Kidney epithelial cell (primary cell): ENCODE results near the gene PRPSAP1. TPM values are rescaled to one million over a fixed set of nuclear protein-coding genes. Genes with fewer than 3 reads are reported as not detected.

Experiments used
- DNase-seq: peaks from one replicate; pipeline ENCODE4 v3.0.0-alpha.2; 2010; ENCODE audit warnings: low read depth
- H3K27me3 ChIP-seq: 2 replicates; pipeline ENCODE4 v1.6.0; 2011; ENCODE audit warnings: low read length; ENCODE audit not compliant: control insufficient read depth, insufficient read depth
- H3K36me3 ChIP-seq: 2 replicates; pipeline ENCODE4 v1.5.1; 2011; ENCODE audit warnings: low read length; ENCODE audit not compliant: control insufficient read depth, insufficient read depth
- H3K4me3 ChIP-seq: 2 replicates; pipeline ENCODE4 v1.5.1; 2011; ENCODE audit warnings: low read depth, mild to moderate bottlenecking, control low read depth, low read length
- CTCF ChIP-seq: IDR thresholded peaks from 2 replicates; pipeline ENCODE4 v1.5.1; 2011; ENCODE audit warnings: mild to moderate bottlenecking, moderate library complexity, low read length, control low read depth, inconsistent platforms; ENCODE audit not compliant: insufficient read depth, poor library complexity, severe bottlenecking
- total RNA-seq: library from RNA; depleted of rRNA; stranded (reverse); fragments of >200 nt; gene quantifications from 2 replicates; pipeline ENCODE4 v1.2.3, GENCODE V29; 2015

Gene PRPSAP1
- total RNA-seq, 1 donor from 2014 or later = 52.4 TPM

- H3K4me3 ChIP-seq = no peak overlapping the region
- H3K36me3 ChIP-seq = no peaks in the 10 kb centered on the region
- H3K27me3 ChIP-seq = no peaks in the 10 kb centered on the region
- no peak for TF ChIP-seq CTCF
- DNase-seq = no peak
Observed at GRCh38 chr17:76341301-76341700, 12.4 kb downstream of the PRPSAP1 start.

GRCh38 chr17:76337413-76337777, 16.3 kb downstream of the PRPSAP1 start:
- no peak for DNase-seq
- H3K36me3 ChIP-seq = no peaks in the 10 kb centered on the region
- no peak overlapping the region for H3K4me3 ChIP-seq
- no peaks in the 10 kb centered on the region for H3K27me3 ChIP-seq
- TF ChIP-seq CTCF = no peak

GRCh38 chr17:76336756-76337412, 16.8 kb downstream of the PRPSAP1 start:
- no peak for TF ChIP-seq CTCF
- DNase-seq = no peak
- Histone ChIP-seq H3K27me3 (no peaks in the 10 kb centered on the region), H3K36me3 (no peaks in the 10 kb centered on the region), H3K4me3 (no peak overlapping the region)

GRCh38 chr17:76335716-76336381, 17.9 kb downstream of the PRPSAP1 start:
- no peak for TF ChIP-seq CTCF
- H3K27me3 ChIP-seq = no peaks in the 10 kb centered on the region
- no peaks in the 10 kb centered on the region for H3K36me3 ChIP-seq
- H3K4me3 ChIP-seq = no peak overlapping the region
- DNase-seq = no peak

GRCh38 chr17:76333673-76334505, 19.8 kb downstream of the PRPSAP1 start:
- Histone ChIP-seq H3K36me3 (no peaks in the 10 kb centered on the region), H3K27me3 (no peaks in the 10 kb centered on the region), H3K4me3 (no peak overlapping the region)
- TF ChIP-seq CTCF = no peak
- DNase-seq = no peak
